Naive thymus-derived CD8-positive, alpha-beta T cell (primary cell): Measurements from ENCODE around the gene PEX5. TPM values are rescaled to one million over a fixed set of nuclear protein-coding genes. Genes with fewer than 3 reads are reported as not detected.
"Not testable (repeated sequence)": the region's sequence is repeated elsewhere in the genome, so short reads cannot be mapped to it uniquely, and the experiment has no call there.

Source experiments
- ATAC-seq, 2 donors: fragments of 150-1000 bp; cut with Tn5 transposase in 1 of 2; sonication (Bioruptor Pico), chemical (Tn5 transposase) in 1 of 2; 1 replicate in 1 of 2; 2 replicates in 1 of 2; pipeline ENCODE4 v1.10.0; 2021; ENCODE audit warnings: mild to moderate bottlenecking in 2 of 2, moderate library complexity in 2 of 2
- POLR2A ChIA-PET: fragments of 350-600 bp; sonication (Branson Sonifier 250); formaldehyde crosslinking; loops from one replicate; lab custom pipeline; 2021; ENCODE audit warnings: antibody characterized with exemption; lab: Charles Lee
- DNase-seq, 10 donors: peaks; one replicate each; pipeline versions ENCODE4 v3.0.0 to v3.0.0-alpha.2; 2020 to 2022
- H3K27ac Mint-ChIP-seq, 10 donors: one replicate each; pipeline ENCODE4 v1.8.0; 2020 to 2022; ENCODE audit warnings: mild to moderate bottlenecking in 10 of 10, mixed read lengths in 10 of 10, moderate library complexity in 4 of 10, inconsistent platforms in 1 of 10
- H3K27me3 Mint-ChIP-seq, 5 donors: one replicate each; pipeline ENCODE4 v1.8.0; 2021 to 2022; ENCODE audit warnings: mixed read lengths in 5 of 5
- H3K36me3 Mint-ChIP-seq, 3 donors: one replicate each; pipeline ENCODE4 v1.8.0; 2020 to 2022; ENCODE audit warnings: mixed read lengths in 3 of 3, mild to moderate bottlenecking in 2 of 3, inconsistent platforms in 1 of 3
- H3K4me1 Mint-ChIP-seq, 4 donors: one replicate each; pipeline ENCODE4 v1.8.0; 2021 to 2022; ENCODE audit warnings: mixed read lengths in 4 of 4
- H3K4me3 Mint-ChIP-seq, 10 donors: one replicate each; pipeline ENCODE4 v1.8.0; 2020 to 2022; ENCODE audit warnings: mild to moderate bottlenecking in 10 of 10, mixed read lengths in 10 of 10, moderate library complexity in 6 of 10, inconsistent platforms in 1 of 10
- H3K9me3 Mint-ChIP-seq, 9 donors: one replicate each; pipeline ENCODE4 v1.8.0; 2020 to 2022; ENCODE audit warnings: mixed read lengths in 9 of 9, mild to moderate bottlenecking in 3 of 9, inconsistent platforms in 1 of 9, moderate library complexity in 1 of 9
- polyA plus RNA-seq, 3 donors: library from polyadenylated mRNA; unstranded; fragments of 300-500 nt; fragmentation: Illumina TruSeq; gene quantifications; one replicate each; pipeline ENCODE4 v1.2.3, GENCODE V29; 2021
- total RNA-seq, 8 experiments: library from RNA in 2 of 8; stranded (reverse) in 2 of 8; gene quantifications; one replicate each; pipeline ENCODE4 v1.2.3 and lab custom pipeline; 2021 to 2026

PEX5 gene
- total and polyA plus RNA-seq, 5 experiments from 2014 or later, result 13.4 to 31.2 (median 19.8) TPM

DNA sequence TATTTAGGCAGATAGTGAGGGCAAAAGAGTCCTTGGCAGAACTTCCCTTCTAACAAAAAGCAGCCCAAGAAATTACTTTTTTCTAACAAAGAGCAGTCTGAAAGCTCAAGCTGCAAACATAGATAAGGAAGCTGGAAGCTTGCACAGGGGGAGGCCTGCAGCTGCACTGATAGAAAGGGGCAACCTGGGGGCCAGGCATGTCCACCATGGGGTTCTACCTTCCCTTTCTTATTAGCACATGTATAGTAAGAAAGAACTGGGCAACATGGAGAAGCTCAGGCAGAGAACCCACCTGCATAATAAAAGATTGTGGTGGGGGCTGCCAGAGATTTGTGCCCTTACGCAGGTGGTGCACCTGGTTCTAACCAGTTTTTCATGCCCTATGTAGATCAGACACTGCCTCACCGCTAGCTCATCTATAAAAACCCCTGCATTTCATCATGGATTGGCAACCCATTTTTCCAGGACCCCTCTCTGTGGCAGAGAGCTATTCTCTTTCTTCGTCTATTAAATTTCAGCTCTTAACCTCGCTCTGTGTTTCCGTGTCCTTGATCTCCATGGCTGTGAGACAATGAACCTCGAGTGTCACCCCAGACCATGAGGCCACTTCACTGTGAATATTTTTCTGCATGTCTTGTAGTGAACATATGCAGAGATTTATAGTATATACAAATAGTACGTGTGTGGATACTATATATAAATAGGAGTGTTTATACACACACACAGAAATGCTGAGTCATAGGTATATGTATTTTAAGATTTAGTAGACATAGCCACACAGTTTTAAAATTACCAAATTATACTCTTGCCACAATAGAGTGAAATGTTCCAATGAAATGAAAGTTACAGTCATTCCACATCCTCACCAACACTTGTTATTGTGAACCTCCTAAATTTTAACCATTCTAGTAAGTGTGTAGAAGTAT, 53.0 kb downstream of the PEX5 start:
- peaks cover 0 to 16% (median 10%) of the 10 kb centered on the region in 5 donors for H3K27me3 Mint-ChIP-seq
- H3K9me3 Mint-ChIP-seq, result peaks cover 0 to 20% (median 12%) of the 10 kb centered on the region in 9 donors
- no peaks in the 10 kb centered on the region for H3K4me1 Mint-ChIP-seq
- H3K4me3 Mint-ChIP-seq, result no peak overlapping the region
- POLR2A ChIA-PET, result no interaction called here
- H3K36me3 Mint-ChIP-seq, result peaks cover 0 to 5% (median 0%) of the 10 kb centered on the region in 3 donors
- H3K27ac Mint-ChIP-seq, result no peak overlapping the region
- ATAC-seq, result no peak
- DNase-seq, result no peak

GRCh38 chr12:7251328-7251996, 62.0 kb downstream of the PEX5 start:
- peak overlapping the region in 1 of 10 donors; percentile 53 for H3K27ac Mint-ChIP-seq
- POLR2A ChIA-PET, H3K4me1 Mint-ChIP-seq, ATAC-seq, DNase-seq, H3K36me3 Mint-ChIP-seq, H3K4me3 Mint-ChIP-seq: not testable (repeated sequence)
- peaks cover 0 to 28% (median 14%) of the 10 kb centered on the region in 9 donors for H3K9me3 Mint-ChIP-seq
- H3K27me3 Mint-ChIP-seq, result peaks cover 2 to 15% (median 9%) of the 10 kb centered on the region in 5 donors

GRCh38 chr12:7259060-7259459, 69.6 kb downstream of the PEX5 start:
- POLR2A ChIA-PET, result no interaction called here
- H3K27me3 Mint-ChIP-seq, result peaks cover 0 to 19% (median 7%) of the 10 kb centered on the region in 5 donors
- H3K4me1 Mint-ChIP-seq, result no peaks in the 10 kb centered on the region
- no peak overlapping the region for H3K27ac Mint-ChIP-seq
- H3K36me3 Mint-ChIP-seq, result no peaks in the 10 kb centered on the region
- no peak for ATAC-seq
- H3K9me3 Mint-ChIP-seq, result peaks cover 0 to 8% (median 3%) of the 10 kb centered on the region in 9 donors
- no peak overlapping the region for H3K4me3 Mint-ChIP-seq
- no peak for DNase-seq

Other genes with a start within 250 kb of the PEX5 start
- not detected for gene RNU7-1, start 245.9 kb upstream of the PEX5 start, total RNA-seq
- not detected for gene RNU7-1, start 245.9 kb upstream of the PEX5 start, polyA plus RNA-seq
- gene C12orf57, start 245.7 kb upstream of the PEX5 start, total RNA-seq, result 100 to 1,000 TPM; 518 to 519 TPM
- gene C12orf57, start 245.7 kb upstream of the PEX5 start, polyA plus RNA-seq, result 100 to 1,000 TPM; 329 to 399 (median 366) TPM
- gene PTPN6, start 238.3 kb upstream of the PEX5 start, total RNA-seq, result 100 to 1,000 TPM; 235 to 247 TPM
- 100 to 1,000 TPM; 182 to 425 (median 260) TPM for gene PTPN6, start 238.3 kb upstream of the PEX5 start, polyA plus RNA-seq
- gene PHB2, start 219.0 kb upstream of the PEX5 start, total RNA-seq, result 100 to 1,000 TPM; 159 to 173 TPM
- 100 to 1,000 TPM in 2 of 3 donors, 10 to 100 TPM in 1; 97.0 to 115 (median 108) TPM for gene PHB2, start 219.0 kb upstream of the PEX5 start, polyA plus RNA-seq
- gene EMG1, start 218.8 kb upstream of the PEX5 start, total RNA-seq, result 10 to 100 TPM; 71.1 to 72.5 TPM
- gene EMG1, start 218.8 kb upstream of the PEX5 start, polyA plus RNA-seq, result 10 to 100 TPM; 59.7 to 66.4 (median 64.7) TPM
- 10 to 100 TPM; 17.0 to 18.5 TPM for gene LPCAT3, start 171.2 kb upstream of the PEX5 start, total RNA-seq
- 10 to 100 TPM; 17.0 to 22.7 (median 19.9) TPM for gene LPCAT3, start 171.2 kb upstream of the PEX5 start, polyA plus RNA-seq
- 1 to 10 TPM; 2.3 to 3.3 TPM for gene C1S, start 129.0 kb upstream of the PEX5 start, total RNA-seq
- gene C1S, start 129.0 kb upstream of the PEX5 start, polyA plus RNA-seq, result under 1 TPM in 1 of 3 donors, not detected in 2; 0.15 TPM
- 1 to 10 TPM; 1.4 to 1.5 TPM for gene C1R, start 97.2 kb upstream of the PEX5 start, total RNA-seq
- gene C1R, start 97.2 kb upstream of the PEX5 start, polyA plus RNA-seq, result 1 to 10 TPM; 1.5 to 3.2 (median 2.5) TPM
- 10 to 100 TPM; 20.7 to 24.1 TPM for gene C1RL, start 80.5 kb upstream of the PEX5 start, total RNA-seq
- 1 to 10 TPM; 3.7 to 5.7 (median 4.8) TPM for gene C1RL, start 80.5 kb upstream of the PEX5 start, polyA plus RNA-seq
- 1 to 10 TPM in 1 of 2 experiments, under 1 TPM in 1; 0.69 to 1.1 TPM for gene RBP5, start 60.8 kb upstream of the PEX5 start, total RNA-seq
- gene RBP5, start 60.8 kb upstream of the PEX5 start, polyA plus RNA-seq, result not detected
- 10 to 100 TPM; 21.7 to 24.8 TPM for gene CLSTN3, start 59.3 kb upstream of the PEX5 start, total RNA-seq
- gene CLSTN3, start 59.3 kb upstream of the PEX5 start, polyA plus RNA-seq, result 1 to 10 TPM; 2.9 to 6.4 (median 5.8) TPM
- not detected for gene ACSM4, start 114.4 kb downstream of the PEX5 start, total RNA-seq
- gene ACSM4, start 114.4 kb downstream of the PEX5 start, polyA plus RNA-seq, result not detected